Fibroblast of villous mesenchyme (primary cell): ENCODE measurements around the gene MC4R. TPM values are rescaled to one million over a fixed set of nuclear protein-coding genes. Genes with fewer than 3 reads are reported as not detected.

Experiments
- DNase-seq: peaks from one replicate; pipeline ENCODE4 v3.0.0-alpha.2; 2010; ENCODE audit warnings: low read depth
- H3K4me3 ChIP-seq: 2 replicates; pipeline ENCODE4 v1.5.1; 2011; ENCODE audit warnings: low read depth, mild to moderate bottlenecking, low read length
- total RNA-seq: library from RNA; depleted of rRNA; stranded (reverse); fragments of >200 nt; gene quantifications from 2 replicates; pipeline ENCODE4 v1.2.3, GENCODE V29; 2012
- TF ChIP-seq, protein P1 (sequence below): IDR thresholded peaks from 2 replicates; pipeline ENCODE4 v1.5.1; 2012; ENCODE audit warnings: low read depth, mild to moderate bottlenecking, low read length; ENCODE audit not compliant: insufficient read depth

Gene MC4R
- total RNA-seq, 1 donor: not detected

DNA sequence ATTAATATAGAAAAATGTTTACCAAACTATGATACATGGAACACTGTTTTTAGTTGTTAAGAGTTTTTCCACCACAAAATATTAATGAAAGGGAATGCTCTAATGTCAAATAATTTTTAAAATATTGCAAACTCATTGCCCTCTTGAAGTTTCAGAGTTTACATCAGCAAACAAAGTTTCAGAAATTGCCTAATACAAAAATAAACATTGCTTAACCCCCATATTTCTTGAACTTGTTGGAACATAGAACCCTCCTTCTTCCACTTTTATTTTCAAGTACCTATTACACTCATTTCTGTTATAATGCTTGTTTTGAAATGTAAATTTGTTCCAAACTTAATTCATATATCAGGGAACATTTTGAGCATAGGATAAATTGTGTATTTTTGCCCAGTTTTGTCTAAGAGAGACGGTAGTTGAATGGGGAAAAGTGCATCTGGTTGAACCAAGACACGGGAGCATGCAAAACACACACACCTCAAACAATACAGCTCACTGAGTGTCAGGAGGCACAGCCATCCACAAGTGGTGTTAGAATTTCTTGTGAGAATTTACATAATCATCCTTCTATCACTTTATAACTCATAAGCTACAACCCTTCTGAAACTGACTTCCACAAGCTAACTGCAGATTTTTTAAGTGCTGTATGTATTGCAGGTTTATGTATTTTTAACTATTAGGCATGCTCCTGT lies 5.3 kb upstream of the MC4R start:
- TF ChIP-seq, protein P1, sequence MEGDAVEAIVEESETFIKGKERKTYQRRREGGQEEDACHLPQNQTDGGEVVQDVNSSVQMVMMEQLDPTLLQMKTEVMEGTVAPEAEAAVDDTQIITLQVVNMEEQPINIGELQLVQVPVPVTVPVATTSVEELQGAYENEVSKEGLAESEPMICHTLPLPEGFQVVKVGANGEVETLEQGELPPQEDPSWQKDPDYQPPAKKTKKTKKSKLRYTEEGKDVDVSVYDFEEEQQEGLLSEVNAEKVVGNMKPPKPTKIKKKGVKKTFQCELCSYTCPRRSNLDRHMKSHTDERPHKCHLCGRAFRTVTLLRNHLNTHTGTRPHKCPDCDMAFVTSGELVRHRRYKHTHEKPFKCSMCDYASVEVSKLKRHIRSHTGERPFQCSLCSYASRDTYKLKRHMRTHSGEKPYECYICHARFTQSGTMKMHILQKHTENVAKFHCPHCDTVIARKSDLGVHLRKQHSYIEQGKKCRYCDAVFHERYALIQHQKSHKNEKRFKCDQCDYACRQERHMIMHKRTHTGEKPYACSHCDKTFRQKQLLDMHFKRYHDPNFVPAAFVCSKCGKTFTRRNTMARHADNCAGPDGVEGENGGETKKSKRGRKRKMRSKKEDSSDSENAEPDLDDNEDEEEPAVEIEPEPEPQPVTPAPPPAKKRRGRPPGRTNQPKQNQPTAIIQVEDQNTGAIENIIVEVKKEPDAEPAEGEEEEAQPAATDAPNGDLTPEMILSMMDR: no peak
- DNase-seq: peak; percentile 0
- H3K4me3 ChIP-seq: no peak overlapping the region

DNA sequence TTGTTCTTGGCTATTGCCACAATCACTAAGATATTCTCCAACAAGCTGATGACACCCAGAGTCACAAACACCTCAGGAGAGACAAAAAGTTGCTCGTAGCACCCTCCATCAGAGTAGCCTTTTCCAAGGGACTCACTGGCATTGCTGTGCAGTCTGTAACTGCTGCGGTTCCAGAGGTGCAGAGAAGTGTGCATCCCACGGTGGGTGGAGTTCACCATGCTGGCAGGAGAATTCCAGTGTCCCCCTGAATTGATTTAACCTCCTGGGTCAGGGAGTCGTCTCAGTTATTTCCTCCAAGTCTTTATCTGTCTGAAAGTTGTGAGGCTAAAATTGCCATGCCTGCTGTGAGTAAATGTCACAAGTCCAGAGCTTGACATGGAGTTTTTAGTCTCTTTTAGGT lies 443 bp downstream of the MC4R start:
- no peak overlapping the region for H3K4me3 ChIP-seq
- TF ChIP-seq, protein P1: no peak
- no peak for DNase-seq

DNA sequence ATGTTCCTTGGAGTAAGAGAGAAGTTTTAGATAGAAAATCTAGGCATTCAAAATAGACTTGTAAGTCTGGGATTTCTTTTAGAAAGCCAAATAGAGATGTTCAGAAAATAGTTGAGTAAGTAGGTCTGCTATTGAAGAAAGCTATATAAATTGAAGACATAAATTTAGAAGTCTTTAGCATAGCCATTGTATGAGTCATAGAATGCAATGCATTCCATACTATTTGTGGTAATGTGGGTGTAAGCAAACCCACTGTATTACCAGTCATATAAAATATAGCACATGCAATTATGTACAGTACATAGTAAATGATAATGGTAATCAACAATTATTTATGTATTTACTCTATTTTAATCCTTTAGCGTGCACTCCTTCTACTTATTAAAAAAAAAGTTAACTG lies 14.1 kb downstream of the MC4R start:
- no peak overlapping the region for H3K4me3 ChIP-seq
- TF ChIP-seq, protein P1: no peak
- peak; percentile 2 for DNase-seq

DNA sequence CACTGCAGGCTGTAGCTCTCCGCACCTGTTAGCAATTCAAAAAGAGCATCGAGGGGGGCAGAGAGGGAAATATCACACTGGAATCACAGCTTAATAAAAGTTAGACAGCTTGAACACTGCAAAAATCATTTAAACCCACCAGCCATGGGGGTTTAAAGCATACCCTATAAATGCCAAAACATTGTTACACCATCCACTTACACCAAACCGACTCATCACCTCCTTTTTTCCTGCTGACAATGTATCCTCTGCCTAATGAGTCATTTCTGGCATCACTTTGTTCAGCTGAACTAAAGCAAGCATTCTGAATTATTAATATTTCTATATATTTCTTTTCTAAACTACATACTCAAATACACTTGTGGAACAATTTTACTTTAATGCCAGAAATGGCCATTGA lies 21.6 kb downstream of the MC4R start:
- DNase-seq: no peak
- H3K4me3 ChIP-seq: no peak overlapping the region
- TF ChIP-seq, protein P1: no peak

DNA sequence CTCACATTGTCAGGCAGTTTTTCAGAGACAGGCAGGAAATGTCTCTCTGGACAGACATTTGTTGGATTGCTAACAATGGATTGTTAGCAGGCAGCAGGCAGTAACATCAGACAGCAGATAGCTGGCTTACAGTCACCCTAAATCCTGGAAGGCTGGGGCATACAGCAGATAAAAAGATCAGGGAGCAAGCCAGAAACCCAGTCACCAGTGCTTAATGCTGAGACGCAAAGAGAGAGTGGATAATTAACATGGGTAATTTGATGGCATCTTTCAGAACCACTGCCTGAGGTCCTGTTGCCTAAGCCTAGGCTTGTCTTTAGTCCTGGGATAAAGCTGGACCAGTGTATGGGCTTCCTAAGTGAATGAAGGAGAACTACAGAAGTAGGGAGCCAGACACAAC lies 22.4 kb downstream of the MC4R start:
- no peak for DNase-seq
- H3K4me3 ChIP-seq: no peak overlapping the region
- TF ChIP-seq, protein P1: no peak

DNA sequence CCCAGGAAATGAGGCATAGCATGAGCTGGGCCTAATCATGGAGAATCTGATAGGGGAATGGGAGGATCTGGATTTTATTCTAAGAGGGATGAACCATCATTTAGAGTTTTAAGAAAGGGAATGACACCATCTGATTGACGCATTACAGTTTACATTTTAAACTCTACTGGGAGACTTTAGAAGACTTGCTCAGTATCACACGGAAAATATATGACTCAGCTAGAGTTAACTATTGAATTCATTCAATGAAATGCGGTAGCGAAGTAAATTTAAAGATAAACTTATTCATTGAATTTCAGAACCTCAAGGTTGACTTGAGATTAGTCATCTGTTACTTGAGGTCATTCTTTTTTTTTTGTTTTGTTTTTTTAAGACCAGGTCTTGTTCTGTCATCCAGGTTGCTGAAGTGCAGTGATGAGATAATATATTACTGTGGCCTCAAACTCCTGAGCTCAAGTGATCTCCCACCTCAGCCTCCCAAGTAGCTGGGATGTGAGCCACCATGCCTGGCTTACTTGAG lies 25.0 kb downstream of the MC4R start:
- DNase-seq: no peak
- no peak overlapping the region for H3K4me3 ChIP-seq
- TF ChIP-seq, protein P1: no peak

DNA sequence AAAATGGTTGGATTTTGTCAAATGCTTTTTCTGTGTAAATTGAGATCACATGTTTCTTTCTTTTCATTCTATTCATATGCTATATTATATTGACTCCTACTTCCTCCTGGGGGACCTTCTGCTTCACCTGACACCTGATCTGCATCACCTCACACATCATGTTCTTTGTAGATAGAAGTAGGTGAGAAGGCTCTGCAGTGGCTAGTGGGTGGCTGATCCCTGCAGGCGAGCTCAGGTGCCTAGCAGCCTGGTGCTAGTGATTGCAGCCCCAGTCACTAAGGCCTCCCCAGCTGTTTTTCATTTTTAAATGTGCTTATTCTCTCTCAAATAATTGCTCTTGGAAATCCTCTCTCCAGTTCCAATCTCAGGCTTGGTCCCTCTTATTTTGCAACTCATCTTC lies 33.6 kb downstream of the MC4R start:
- DNase-seq: no peak
- TF ChIP-seq, protein P1: no peak
- H3K4me3 ChIP-seq: no peak overlapping the region
